Large intestine (tissue), 3 donors: ENCODE measurements around the gene NCOA6. TPM values are rescaled to one million over a fixed set of nuclear protein-coding genes. Genes with fewer than 3 reads are reported as not detected.

Source experiments
- DNase-seq, 2 donors: peaks; one replicate each; pipeline versions ENCODE4 v3.0.0 to v3.0.0-alpha.2; 2013
- H3K27ac ChIP-seq: one replicate; pipeline ENCODE4 v1.5.1; 2013; ENCODE audit warnings: low read length
- H3K27me3 ChIP-seq: 2 replicates; pipeline ENCODE4 v1.6.1; 2013; ENCODE audit warnings: low read length; ENCODE audit not compliant: control insufficient read depth, insufficient read depth
- H3K36me3 ChIP-seq: 2 replicates; pipeline ENCODE4 v1.6.1; 2013; ENCODE audit warnings: low read length; ENCODE audit not compliant: control insufficient read depth, insufficient read depth
- H3K4me1 ChIP-seq: one replicate; pipeline ENCODE4 v1.6.1; 2013; ENCODE audit warnings: low read length; ENCODE audit not compliant: control insufficient read depth, insufficient read depth
- H3K4me3 ChIP-seq: one replicate; pipeline ENCODE4 v1.5.1; 2013; ENCODE audit warnings: low read length
- H3K9me3 ChIP-seq: one replicate; pipeline ENCODE4 v1.6.1; 2013; ENCODE audit warnings: mild to moderate bottlenecking, low read depth, low read length, moderate library complexity; ENCODE audit not compliant: control insufficient read depth
- WGBS: methylation state at CpG from one replicate; pipeline ENCODE4 v1.1.5; 2013; ENCODE audit warnings: low lambda C conversion rate; ENCODE audit not compliant: insufficient coverage; 5-methylcytosine and 5-hydroxymethylcytosine counted together
- polyA plus RNA-seq: library from polyadenylated mRNA; unstranded; fragments of 120-200 nt; gene quantifications from one replicate; pipeline ENCODE4 v1.2.1, GENCODE V29; 2013

NCOA6 gene
- polyA plus RNA-seq, 1 donor = 25.7 TPM

GRCh38 chr20:34689486-34689885 lies 136.0 kb downstream of the NCOA6 start:
- no peak overlapping the region for H3K27ac ChIP-seq
- no peaks in the 10 kb centered on the region for H3K4me1 ChIP-seq
- H3K27me3 ChIP-seq = no peaks in the 10 kb centered on the region
- no peaks in the 10 kb centered on the region for H3K36me3 ChIP-seq
- no peak overlapping the region for H3K4me3 ChIP-seq
- no peak for DNase-seq
- WGBS = no CpG with 5 or more reads among the region's 2 CpGs
- H3K9me3 ChIP-seq = no peaks in the 10 kb centered on the region

- Histone ChIP-seq H3K4me3 (no peak overlapping the region), H3K27ac (no peak overlapping the region), H3K36me3 (no peaks in the 10 kb centered on the region), H3K4me1 (no peaks in the 10 kb centered on the region), H3K9me3 (peaks cover 7% of the 10 kb centered on the region), H3K27me3 (no peaks in the 10 kb centered on the region)
- no CpG with 5 or more reads among the region's 3 CpGs for WGBS
- no peak for DNase-seq
These were observed 141.8 kb downstream of the NCOA6 start for GRCh38 chr20:34683667-34684066.

GRCh38 chr20:34680586-34681175 lies 144.8 kb downstream of the NCOA6 start:
- no peak overlapping the region for H3K27ac ChIP-seq
- peaks cover 3% of the 10 kb centered on the region for H3K4me1 ChIP-seq
- peaks cover 9% of the 10 kb centered on the region for H3K9me3 ChIP-seq
- H3K36me3 ChIP-seq = no peaks in the 10 kb centered on the region
- H3K27me3 ChIP-seq = no peaks in the 10 kb centered on the region
- no peak overlapping the region for H3K4me3 ChIP-seq
- no peak for DNase-seq

GRCh38 chr20:34676642-34677373 lies 148.6 kb downstream of the NCOA6 start, which contains the start of gene PIGU:
TSS of gene PIGU (minus strand) at chr20:34677092. CDS start at chr20:34677085, 7 bp downstream.
- Histone ChIP-seq H3K4me3 (peak within 1 kb of the TSS; percentile 87), H3K4me1 (peaks cover 6% of the 10 kb centered on the region), H3K36me3 (no peaks in the 10 kb centered on the region), H3K27ac (peak within 1 kb of the TSS; percentile 88), H3K27me3 (no peaks in the 10 kb centered on the region), H3K9me3 (peaks cover 9% of the 10 kb centered on the region)
- WGBS = no CpG with 5 or more reads among the region's 64 CpGs
- peak; percentile 97 to 99 for DNase-seq

- Histone ChIP-seq H3K36me3 (no peaks in the 10 kb centered on the region), H3K4me1 (peaks cover 6% of the 10 kb centered on the region), H3K27ac (peak overlapping the region; percentile 88), H3K27me3 (no peaks in the 10 kb centered on the region), H3K4me3 (peak overlapping the region; percentile 87), H3K9me3 (peaks cover 9% of the 10 kb centered on the region)
- no peak for DNase-seq
- WGBS = 0% methylated on average over 3 of the region's 14 CpGs
These were observed 149.3 kb downstream of the NCOA6 start for GRCh38 chr20:34675993-34676641.

GRCh38 chr20:34675561-34675960 lies 149.9 kb downstream of the NCOA6 start:
- no peaks in the 10 kb centered on the region for H3K36me3 ChIP-seq
- peaks cover 6% of the 10 kb centered on the region for H3K4me1 ChIP-seq
- WGBS = no CpG with 5 or more reads among the region's 3 CpGs
- peaks cover 9% of the 10 kb centered on the region for H3K9me3 ChIP-seq
- DNase-seq = no peak
- no peak overlapping the region for H3K27ac ChIP-seq
- H3K4me3 ChIP-seq = no peak overlapping the region
- H3K27me3 ChIP-seq = no peaks in the 10 kb centered on the region

- no peaks in the 10 kb centered on the region for H3K27me3 ChIP-seq
- H3K9me3 ChIP-seq = peaks cover 7% of the 10 kb centered on the region
- WGBS = no CpG with 5 or more reads among the region's 5 CpGs
- no peaks in the 10 kb centered on the region for H3K36me3 ChIP-seq
- no peak for DNase-seq
- H3K27ac ChIP-seq = no peak overlapping the region
- no peak overlapping the region for H3K4me3 ChIP-seq
- peaks cover 6% of the 10 kb centered on the region for H3K4me1 ChIP-seq
These were observed 152.0 kb downstream of the NCOA6 start for GRCh38 chr20:34673412-34673811.

- H3K27ac ChIP-seq = no peak overlapping the region
- no peak for DNase-seq
- H3K36me3 ChIP-seq = no peaks in the 10 kb centered on the region
- H3K4me3 ChIP-seq = no peak overlapping the region
- no peaks in the 10 kb centered on the region for H3K4me1 ChIP-seq
- no CpG with 5 or more reads among the region's 1 CpG for WGBS
- no peaks in the 10 kb centered on the region for H3K27me3 ChIP-seq
- peaks cover 5% of the 10 kb centered on the region for H3K9me3 ChIP-seq
These were observed 156.4 kb downstream of the NCOA6 start for GRCh38 chr20:34669094-34669493.

Other genes starting within 250 kb of the NCOA6 start
- gene PIGU, start 148.6 kb downstream of the NCOA6 start, polyA plus RNA-seq = 25.3 TPM
- 11.2 TPM for gene TP53INP2, start 121.3 kb downstream of the NCOA6 start, polyA plus RNA-seq
- gene GGT7, start 47.2 kb upstream of the NCOA6 start, polyA plus RNA-seq = 7.9 TPM
- gene ACSS2, start 51.0 kb upstream of the NCOA6 start, polyA plus RNA-seq = 30.4 TPM
- 19.1 TPM for gene GSS, start 130.2 kb upstream of the NCOA6 start, polyA plus RNA-seq
- gene MYH7B, start 130.2 kb upstream of the NCOA6 start, polyA plus RNA-seq = 0.46 TPM